HCT116 (cell line): ENCODE measurements around the gene LMOD1. TPM values are rescaled to one million over a fixed set of nuclear protein-coding genes. Genes with fewer than 3 reads are reported as not detected.

ENCODE experiments used
- ATAC-seq: fragments of 200-7000 bp; cut with Tn5 transposase; 2 replicates; pipeline ENCODE4 v1.9.1; 2020; ENCODE audit warnings: mild to moderate bottlenecking, moderate library complexity
- BruUV-seq: library from RNA; stranded (reverse); fragments of 400-500 nt; replicated peaks from 2 replicates; lab custom pipeline; 2021; lab: Mats Ljungman, UMichigan
- CTCF ChIA-PET: fragments of 300-600 bp; sonication (Branson Sonifier 250); formaldehyde crosslinking; loops from one replicate; lab custom pipeline; 2021; ENCODE audit warnings: antibody characterized with exemption; lab: Charles Lee
- POLR2A ChIA-PET: fragments of 300-600, 350-600 bp; sonication (Branson Sonifier 250); formaldehyde crosslinking; loops from one replicate; lab custom pipeline; 2021; ENCODE audit warnings: antibody characterized with exemption; lab: Charles Lee
- RAD21 ChIA-PET, 2 experiments: fragments of 300-600 bp; sonication (Branson Sonifier 250); formaldehyde crosslinking; loops; one replicate each; lab custom pipeline; 2023; ENCODE audit warnings: low total read pairs in 2 of 2; ENCODE audit not compliant: uncharacterized antibody in 2 of 2, unreplicated experiment in 2 of 2, low non-redundant PET in 1 of 2; lab: Charles Lee
- DNase-seq: peaks from one replicate; pipeline ENCODE4 v3.0.0-alpha.2; 2010; ENCODE audit warnings: low read depth, low spot score
- H2AFZ ChIP-seq: fragments of 200-600 bp; shearing (Covaris generic), sonication (generic); 2 replicates; pipeline ENCODE4 v1.6.1; 2017; ENCODE audit warnings: low read depth, mixed run types, mixed read lengths, antibody characterized with exemption, low read length; ENCODE audit not compliant: poor library complexity, severe bottlenecking
- H3K27ac ChIP-seq: 2 replicates; pipeline ENCODE4 v1.5.1; 2012; ENCODE audit warnings: low read depth, low read length
- H3K27me3 ChIP-seq: fragments of 200-600 bp; sonication (generic); 2 replicates; pipeline ENCODE4 v1.6.1; 2016; ENCODE audit warnings: mixed run types, low read length, mixed read lengths; ENCODE audit not compliant: insufficient read depth
- H3K36me3 ChIP-seq, 2 experiments: fragments of 200-500 bp in 1 of 2; fragments of 200-600 bp in 1 of 2; sonication (Bioruptor generic) in 1 of 2; sonication (generic) in 1 of 2; 2 replicates each; pipeline versions ENCODE4 v1.5.1 to v1.6.1; 2014 to 2016; ENCODE audit warnings: low read length in 2 of 2, inconsistent platforms in 1 of 2, mixed read lengths in 1 of 2, mixed run types in 1 of 2; ENCODE audit not compliant: insufficient read depth in 2 of 2, control insufficient read depth in 1 of 2
- H3K4me1 ChIP-seq, 2 experiments: fragments of 200-600 bp in 1 of 2; sonication (generic) in 1 of 2; 2 replicates each; pipeline versions ENCODE4 v1.5.1 to v1.6.1; 2012 to 2017; ENCODE audit warnings: low read length in 2 of 2, inconsistent platforms in 1 of 2, mild to moderate bottlenecking in 1 of 2, mixed read lengths in 1 of 2, mixed run types in 1 of 2, moderate library complexity in 1 of 2; ENCODE audit not compliant: insufficient read depth in 2 of 2, control insufficient read depth in 1 of 2
- H3K4me2 ChIP-seq: fragments of 200-600 bp; sonication (generic); 2 replicates; pipeline ENCODE4 v1.6.1; 2017; ENCODE audit warnings: mixed run types, low read length, mixed read lengths
- H3K4me3 ChIP-seq, 2 experiments: fragments of 200-600 bp in 1 of 2; sonication (generic) in 1 of 2; replicated peaks in 1 of 2; 2 replicates each; pipeline ENCODE4 v1.5.1; 2011 to 2016; ENCODE audit warnings: low read length in 2 of 2, control low read depth in 1 of 2, low read depth in 1 of 2, mild to moderate bottlenecking in 1 of 2, mixed read lengths in 1 of 2, mixed run types in 1 of 2
- H3K79me2 ChIP-seq: fragments of 200-600 bp; sonication (generic); 2 replicates; pipeline ENCODE4 v1.6.1; 2017; ENCODE audit warnings: mild to moderate bottlenecking, mixed run types, low read length, moderate library complexity, mixed read lengths; ENCODE audit not compliant: insufficient read depth
- H3K9ac ChIP-seq: fragments of 200-600 bp; sonication (generic); 2 replicates; pipeline ENCODE4 v1.6.1; 2016; ENCODE audit warnings: low read length, mixed read lengths
- H3K9me2 ChIP-seq: fragments of 200-600 bp; sonication (generic), shearing (Covaris generic); 2 replicates; pipeline ENCODE4 v1.6.1; 2017; ENCODE audit warnings: mixed run types, mild to moderate bottlenecking, moderate library complexity; ENCODE audit not compliant: insufficient read depth
- H3K9me3 ChIP-seq, 2 experiments: fragments of 200-500 bp in 1 of 2; fragments of 200-600 bp in 1 of 2; sonication (Bioruptor generic) in 1 of 2; sonication (generic) in 1 of 2; 2 replicates each; pipeline ENCODE4 v1.6.1; 2014 to 2017; ENCODE audit warnings: low read length in 2 of 2, mixed read lengths in 2 of 2, inconsistent platforms in 1 of 2, low read depth in 1 of 2, mild to moderate bottlenecking in 1 of 2, mixed run types in 1 of 2, moderate library complexity in 1 of 2; ENCODE audit not compliant: control insufficient read depth in 1 of 2, insufficient read depth in 1 of 2
- H4K20me1 ChIP-seq: fragments of 200-600 bp; sonication (generic), shearing (Covaris generic); 2 replicates; pipeline ENCODE4 v1.6.1; 2017; ENCODE audit warnings: mixed run types, mild to moderate bottlenecking, moderate library complexity; ENCODE audit not compliant: insufficient read depth
- CBX3 ChIP-seq: IDR thresholded peaks from 2 replicates; pipeline ENCODE4 v1.6.1; 2012; ENCODE audit warnings: low read depth
- EGR1 ChIP-seq: IDR thresholded peaks from 2 replicates; pipeline ENCODE4 v1.6.1; 2012; ENCODE audit warnings: low read depth
- EZH2phosphoT487 ChIP-seq: fragments of 200-600 bp; IDR thresholded peaks from 2 replicates; pipeline ENCODE4 v1.6.1; 2018; ENCODE audit warnings: antibody characterized with exemption, borderline replicate concordance
- JUND ChIP-seq: IDR thresholded peaks from 2 replicates; pipeline ENCODE4 v1.6.1; 2012
- POLR2A ChIP-seq: IDR thresholded peaks from 2 replicates; pipeline ENCODE4 v1.7.0; 2011; ENCODE audit warnings: borderline replicate concordance; ENCODE audit not compliant: insufficient read depth, insufficient read length; ENCODE audit errors: extremely low read depth
- SIN3A ChIP-seq: IDR thresholded peaks from 2 replicates; pipeline ENCODE4 v1.6.1; 2012; ENCODE audit warnings: low read depth
- SP1 ChIP-seq: IDR thresholded peaks from 2 replicates; pipeline ENCODE4 v1.6.1; 2012; ENCODE audit warnings: low read depth
- SRF ChIP-seq: IDR thresholded peaks from 2 replicates; pipeline ENCODE4 v1.6.1; 2012; ENCODE audit warnings: low read depth
- TCF7L2 ChIP-seq: IDR thresholded peaks from 2 replicates; pipeline ENCODE4 v1.7.0; 2011; ENCODE audit warnings: borderline replicate concordance, inconsistent platforms; ENCODE audit not compliant: insufficient read depth, insufficient read length; ENCODE audit errors: extremely low read depth
- YY1 ChIP-seq: IDR thresholded peaks from 2 replicates; pipeline ENCODE4 v1.6.1; 2011; ENCODE audit warnings: low read length, low read depth, moderate library complexity, mild to moderate bottlenecking; ENCODE audit not compliant: insufficient replicate concordance; ENCODE audit errors: extremely low read depth
- ZBTB33 ChIP-seq: IDR thresholded peaks from 2 replicates; pipeline ENCODE4 v1.6.1; 2011; ENCODE audit warnings: mild to moderate bottlenecking, low read length, moderate library complexity; ENCODE audit not compliant: insufficient replicate concordance; ENCODE audit errors: extremely low read depth
- ZNF274 ChIP-seq: fragments of 200-500 bp; sonication (Bioruptor generic); IDR thresholded peaks from 2 replicates; pipeline ENCODE4 v1.6.1; 2014; ENCODE audit warnings: mild to moderate bottlenecking, low read depth, low read length, inconsistent platforms
- intact Hi-C: fragments of 100-400 bp; cut with micrococcal nuclease; formaldehyde crosslinking; loops from 2 replicates; pipeline ENCODE4 v1.10.0; 2022
- total RNA-seq: library from RNA; stranded (reverse); gene quantifications from one replicate; pipeline ENCODE4 v1.2.1, GENCODE V29; 2021; ENCODE audit not compliant: unreplicated experiment
- TF ChIP-seq, protein P1 (sequence below): IDR thresholded peaks from 2 replicates; pipeline ENCODE4 v1.6.1; 2012

The LMOD1 gene
- total RNA-seq, 1 experiment from 2014 or later, result 0.12 TPM

DNA sequence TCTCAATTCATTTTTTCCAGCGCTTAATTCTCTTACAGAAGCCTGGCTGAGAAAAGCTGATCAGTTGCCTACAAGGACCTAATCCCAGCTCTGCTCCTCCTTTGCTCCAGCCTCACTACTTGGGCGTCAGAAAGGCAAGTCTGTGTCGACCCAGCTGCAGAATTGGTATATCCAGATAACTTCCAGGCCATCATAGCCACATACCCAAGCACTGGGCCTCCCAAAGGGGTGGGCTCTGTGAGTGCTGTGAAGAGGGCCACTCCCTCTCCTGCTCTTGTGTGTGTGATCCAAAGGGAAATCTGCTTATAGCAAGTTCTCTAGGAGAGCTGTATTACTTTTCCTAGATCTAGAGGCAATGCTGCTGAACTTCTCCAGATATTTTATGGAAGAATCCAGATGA lies 18.1 kb downstream of the LMOD1 start:
- ATAC-seq (no peak), DNase-seq (no peak)
- peaks cover 3 to 6% of the 10 kb centered on the region in 2 experiments; a peak in 2 of 4 replicates for H3K4me1 ChIP-seq
- H3K4me2 ChIP-seq, result no peak overlapping the region
- no peak for TF ChIP-seq ZBTB33
- TF ChIP-seq EGR1, result no peak
- TF ChIP-seq POLR2A, result no peak
- TF ChIP-seq ZNF274, result no peak
- no peak for TF ChIP-seq TCF7L2
- TF ChIP-seq YY1, result no peak
- TF ChIP-seq CBX3, result no peak
- TF ChIP-seq SIN3A, result no peak
- TF ChIP-seq SP1, result no peak
- TF ChIP-seq SRF, result no peak
- no peak for TF ChIP-seq EZH2phosphoT487
- TF ChIP-seq, protein P1, sequence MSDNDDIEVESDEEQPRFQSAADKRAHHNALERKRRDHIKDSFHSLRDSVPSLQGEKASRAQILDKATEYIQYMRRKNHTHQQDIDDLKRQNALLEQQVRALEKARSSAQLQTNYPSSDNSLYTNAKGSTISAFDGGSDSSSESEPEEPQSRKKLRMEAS, result no peak
- TF ChIP-seq JUND, result no peak
- ChIA-PET CTCF (no interaction called here), RAD21 (no interaction called here), POLR2A (interaction anchor here (1.1 kb wide), 1 partner anchor 45 kb away, joined by 3 read pairs; no protein-coding TSS in a partner anchor)
- H4K20me1 ChIP-seq, result no peaks in the 10 kb centered on the region
- no peak overlapping the region for H2AFZ ChIP-seq
- intact Hi-C loops, result no loop called here
- H3K27me3 ChIP-seq, result no peaks in the 10 kb centered on the region
- H3K9ac ChIP-seq, result no peak overlapping the region
- BruUV-seq, result no TSS peak
- H3K79me2 ChIP-seq, result no peaks in the 10 kb centered on the region
- H3K9me2 ChIP-seq, result no peaks in the 10 kb centered on the region
- H3K4me3 ChIP-seq, result no peak overlapping the region
- no peaks in the 10 kb centered on the region for H3K36me3 ChIP-seq
- H3K9me3 ChIP-seq, result no peaks in the 10 kb centered on the region
- no peak overlapping the region for H3K27ac ChIP-seq
